HG02610 (cell line): ENCODE measurements around the gene DCAF11.

ENCODE experiments used
- ATAC-seq: cut with Tn5 transposase; IDR thresholded peaks from one replicate; pipeline ENCODE4 v1.9.1; 2021; ENCODE audit warnings: mild to moderate bottlenecking, moderate library complexity; ENCODE audit not compliant: unreplicated experiment

Gene DCAF11

DNA sequence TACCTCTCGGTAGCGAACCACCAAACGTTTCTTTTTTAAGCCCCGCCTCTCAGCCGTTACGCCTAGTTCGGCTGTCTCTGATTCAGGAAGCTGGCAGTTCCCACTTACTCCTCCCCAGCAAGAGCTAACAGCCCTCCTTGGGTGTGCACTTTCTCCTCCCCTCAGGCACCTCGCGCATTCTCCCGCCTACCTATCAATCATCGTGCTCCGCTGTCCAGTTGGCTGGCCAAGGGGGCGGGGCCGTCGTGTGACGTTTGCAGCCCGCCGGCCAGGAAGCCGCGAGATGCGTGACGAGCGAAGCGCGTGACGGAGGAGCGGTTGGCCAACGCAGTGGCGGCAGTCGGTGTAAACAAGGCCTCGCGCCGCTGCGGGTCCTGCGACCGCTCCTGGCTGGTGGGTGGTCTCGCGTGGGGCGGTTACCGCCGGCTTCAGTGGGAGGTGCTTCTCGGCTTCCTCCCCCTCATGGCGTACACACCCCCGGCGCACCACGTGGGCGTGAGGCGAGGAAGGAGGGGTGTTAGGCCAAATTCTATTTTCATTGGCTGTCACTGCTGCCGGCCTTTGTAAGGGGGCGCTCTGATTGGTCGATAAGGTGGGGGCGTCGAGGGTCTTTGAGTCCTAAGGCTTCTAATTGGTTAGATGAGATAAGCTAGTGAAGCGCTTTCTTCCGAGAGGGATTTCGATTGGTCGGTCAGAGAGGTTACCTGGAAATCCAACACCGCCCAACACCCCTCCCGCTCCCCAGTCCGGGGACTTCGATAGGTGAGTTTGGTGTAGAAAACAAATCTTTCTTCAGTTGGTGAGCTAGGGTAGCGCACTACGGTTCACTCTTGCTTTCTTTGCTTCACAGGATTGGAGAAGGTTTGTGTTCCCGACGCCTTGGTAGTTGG lies at the start of gene DCAF11, which contains the start of gene NRL:
TSS of gene DCAF11 (plus strand) at position 246 of the 890 bp plus-strand sequence. CDS start 818 bp downstream, outside the sequence.
TSS of gene NRL (minus strand) at position 418 of the 890 bp plus-strand sequence. CDS start 32,101 bp downstream, outside the sequence.
- peak; percentile 87 for ATAC-seq

DNA sequence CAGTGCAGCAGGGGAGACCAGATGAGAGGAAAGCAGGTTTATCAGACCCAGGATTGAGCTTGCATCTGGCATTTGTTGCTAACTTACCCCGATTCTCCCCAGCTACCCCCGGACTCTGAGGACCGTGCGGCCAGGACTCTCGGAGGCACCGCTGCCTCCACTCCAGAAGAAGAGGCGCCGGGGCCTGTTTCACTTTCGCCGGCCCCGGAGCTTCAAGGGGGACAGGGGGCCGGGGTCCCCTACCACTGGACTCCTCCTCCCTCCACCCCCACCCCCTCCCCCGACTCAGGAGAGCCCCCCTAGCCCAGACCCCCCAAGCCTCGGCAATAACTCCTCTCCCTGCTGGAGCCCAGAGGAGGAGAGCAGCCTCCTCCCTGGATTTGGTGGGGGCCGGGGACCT lies 49.7 kb upstream of the DCAF11 start:
- no peak for ATAC-seq

DNA sequence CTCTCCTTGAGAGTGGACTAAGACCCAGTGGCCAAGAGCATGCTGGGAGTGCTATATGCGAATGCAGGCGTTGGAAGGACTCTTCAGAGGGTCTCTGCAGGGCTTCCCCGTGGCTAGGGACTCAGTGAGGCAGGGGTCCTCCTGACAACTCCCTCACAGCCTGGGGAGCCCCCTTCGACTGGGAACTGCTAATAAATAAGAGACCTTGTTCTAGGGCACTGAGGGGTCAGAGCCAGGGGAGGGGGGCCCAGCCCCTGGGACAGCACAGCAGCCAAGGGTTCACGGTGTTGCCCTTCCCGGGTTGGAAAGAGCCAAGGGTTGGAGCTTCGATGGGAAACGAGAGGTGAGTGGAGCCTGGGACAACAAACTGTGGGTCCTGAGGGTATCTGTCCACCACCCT lies 49.2 kb upstream of the DCAF11 start:
- no peak for ATAC-seq

DNA sequence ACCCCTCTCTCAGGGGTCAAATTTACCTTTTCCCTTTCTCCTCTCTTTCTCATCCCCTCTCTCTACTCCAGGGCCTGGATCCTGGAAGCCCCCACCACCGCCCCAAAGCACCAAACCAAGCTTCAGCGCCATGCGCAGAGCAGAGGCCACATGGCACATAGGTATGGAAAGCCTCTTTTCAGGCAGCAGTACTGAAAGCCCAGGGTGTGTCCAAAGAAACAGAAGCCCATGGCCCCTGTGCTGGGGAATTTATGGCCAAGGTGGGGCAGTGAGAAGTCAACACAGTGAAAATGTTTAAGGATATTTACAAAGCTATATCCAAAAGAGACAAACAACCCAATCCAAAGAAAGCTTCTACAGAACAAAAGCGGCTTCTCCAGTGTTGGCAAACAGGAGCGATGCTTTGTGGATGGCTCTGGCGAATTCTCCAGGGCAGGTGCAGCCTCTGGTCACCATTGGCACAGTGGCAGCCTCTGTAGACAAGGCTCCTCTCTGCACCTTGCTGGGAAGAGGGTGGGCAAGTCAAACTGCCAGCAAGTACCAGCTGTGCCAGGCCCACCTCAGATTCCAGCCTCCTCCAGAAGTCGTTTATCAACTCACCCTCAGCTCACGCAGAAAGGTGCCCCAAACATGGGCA lies 48.0 kb upstream of the DCAF11 start:
- ATAC-seq: no peak

DNA sequence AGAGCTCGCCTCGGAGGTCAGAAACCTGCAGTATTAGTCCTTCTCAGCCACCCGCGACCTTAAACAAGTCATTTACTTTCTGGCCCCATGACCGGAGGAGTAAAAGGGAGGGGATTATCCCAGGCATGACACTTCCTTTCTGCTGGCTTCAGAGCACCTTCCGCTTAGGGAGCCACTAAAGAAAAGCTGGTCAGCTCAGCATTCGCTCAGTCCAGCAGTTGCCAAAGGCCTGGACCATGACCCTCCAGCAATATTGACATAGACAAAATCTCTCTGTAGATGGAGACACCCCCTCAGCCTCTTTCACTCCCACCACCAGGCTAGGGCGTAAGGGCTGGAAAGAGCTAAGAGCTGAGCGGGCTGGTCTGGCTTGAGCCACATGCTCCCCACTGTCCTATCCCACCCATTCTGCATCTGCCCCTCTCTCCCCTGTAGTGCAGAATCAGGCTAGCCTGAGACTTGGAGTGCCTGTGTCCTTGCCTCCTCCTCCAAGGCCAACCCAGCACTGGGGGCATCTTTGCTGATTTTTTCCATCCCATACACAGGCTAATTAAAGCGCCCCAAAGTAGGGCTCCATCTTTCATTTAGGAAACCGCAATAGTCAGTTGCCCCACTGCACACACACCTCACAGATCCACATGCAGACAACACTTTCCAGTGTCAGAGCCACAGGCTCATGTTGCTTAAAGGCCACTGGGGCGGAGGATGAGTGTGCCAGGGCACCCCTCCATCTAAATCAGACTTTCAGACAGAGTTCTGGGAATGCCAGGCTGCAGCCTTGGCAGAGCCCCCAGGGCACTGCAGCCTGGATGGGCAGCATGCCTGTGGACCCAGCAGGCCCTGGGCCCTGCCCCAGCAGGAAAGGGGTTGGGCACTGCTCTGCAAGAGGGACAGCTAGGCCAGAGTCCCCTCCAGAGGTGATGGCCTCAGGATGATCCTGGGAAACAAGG lies 47.2 kb upstream of the DCAF11 start:
- no peak for ATAC-seq

DNA sequence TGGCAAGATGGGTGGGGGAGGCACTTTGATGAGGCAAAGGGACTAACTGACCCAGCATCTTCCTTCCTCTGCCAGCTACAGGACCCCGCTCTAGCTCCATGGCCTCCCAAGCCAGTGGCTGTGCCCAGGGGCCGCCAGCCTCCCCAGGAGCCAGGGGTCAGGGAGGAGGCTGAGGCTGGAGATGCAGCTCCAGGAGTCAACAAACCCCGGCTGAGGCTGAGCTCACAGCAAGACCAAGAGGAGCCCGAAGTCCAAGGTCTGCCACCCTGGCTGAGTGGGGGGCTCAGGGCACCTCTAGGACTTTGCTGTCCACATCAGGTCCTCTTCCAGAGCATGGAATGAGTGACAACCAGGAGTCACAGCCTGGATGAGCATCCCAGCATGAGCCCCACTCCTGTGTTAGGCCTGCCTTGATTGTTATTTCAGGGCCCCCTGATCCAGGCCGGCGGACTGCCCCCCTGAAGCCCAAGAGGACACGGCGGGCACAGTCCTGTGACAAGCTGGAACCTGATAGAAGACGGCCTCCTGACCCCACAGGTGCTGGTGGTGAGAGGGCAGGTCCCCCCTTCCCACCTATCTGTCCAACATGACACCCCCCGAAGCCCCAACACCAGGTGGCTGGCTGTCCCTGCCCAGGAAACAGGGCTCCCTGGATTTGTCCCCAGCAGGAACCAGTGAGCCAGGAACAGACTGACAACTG lies 45.7 kb upstream of the DCAF11 start:
- no peak for ATAC-seq

DNA sequence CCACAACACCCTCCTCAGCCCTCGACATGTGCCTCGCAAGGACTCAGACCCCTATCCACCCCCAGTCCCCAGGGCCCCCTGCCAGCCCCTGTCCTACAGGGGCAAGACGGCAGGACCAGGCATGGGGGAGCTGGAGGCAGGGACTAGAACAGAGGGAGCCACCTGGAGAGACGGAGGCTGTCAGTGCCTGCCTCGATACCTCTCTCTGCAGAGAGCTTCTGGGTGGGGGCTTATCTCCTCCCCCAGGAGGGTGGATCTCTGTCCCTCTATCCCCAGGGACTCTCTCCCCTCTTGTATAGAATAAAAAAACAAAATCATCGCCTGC lies 45.2 kb upstream of the DCAF11 start:
- no peak for ATAC-seq

DNA sequence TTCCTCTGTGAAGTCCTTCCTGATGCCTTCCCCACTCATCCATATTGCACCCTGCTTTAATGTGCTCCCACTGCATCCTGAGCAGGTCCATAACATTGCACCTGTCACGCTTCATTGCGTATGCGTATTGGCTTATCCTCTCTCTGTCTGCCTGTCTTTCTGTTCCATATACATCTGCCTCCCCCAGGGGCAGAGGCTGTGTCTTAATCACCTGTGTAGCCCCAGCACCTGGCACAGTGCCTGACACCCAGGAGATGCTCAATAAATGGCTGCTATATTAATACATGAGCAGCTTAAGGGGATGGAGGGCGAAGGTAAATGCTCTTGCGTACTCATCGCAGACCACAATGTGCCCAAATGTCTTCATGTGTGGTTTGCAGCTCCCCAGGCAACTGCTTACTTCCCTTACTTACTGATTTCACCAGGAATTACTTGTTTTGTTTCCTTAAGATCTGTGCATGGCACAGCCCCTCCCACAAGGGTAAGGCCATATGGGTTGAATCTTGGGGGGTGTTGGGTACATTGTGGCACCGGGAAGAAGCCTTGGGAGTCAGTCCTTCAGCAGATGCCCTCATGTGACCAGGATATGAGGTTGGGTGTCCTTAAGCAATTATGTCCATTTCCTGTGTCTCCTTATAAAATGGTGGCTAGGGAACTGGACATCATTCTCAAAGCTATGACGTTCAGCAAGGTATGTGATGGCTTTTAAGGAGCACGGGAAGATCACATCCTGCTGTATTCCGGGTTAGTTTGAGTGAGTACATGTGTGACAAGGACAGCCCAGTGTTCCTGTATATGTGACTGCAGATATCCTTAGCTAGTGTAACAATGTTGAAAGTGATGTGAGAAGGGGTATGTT lies 44.1 kb upstream of the DCAF11 start:
- no peak for ATAC-seq

DNA sequence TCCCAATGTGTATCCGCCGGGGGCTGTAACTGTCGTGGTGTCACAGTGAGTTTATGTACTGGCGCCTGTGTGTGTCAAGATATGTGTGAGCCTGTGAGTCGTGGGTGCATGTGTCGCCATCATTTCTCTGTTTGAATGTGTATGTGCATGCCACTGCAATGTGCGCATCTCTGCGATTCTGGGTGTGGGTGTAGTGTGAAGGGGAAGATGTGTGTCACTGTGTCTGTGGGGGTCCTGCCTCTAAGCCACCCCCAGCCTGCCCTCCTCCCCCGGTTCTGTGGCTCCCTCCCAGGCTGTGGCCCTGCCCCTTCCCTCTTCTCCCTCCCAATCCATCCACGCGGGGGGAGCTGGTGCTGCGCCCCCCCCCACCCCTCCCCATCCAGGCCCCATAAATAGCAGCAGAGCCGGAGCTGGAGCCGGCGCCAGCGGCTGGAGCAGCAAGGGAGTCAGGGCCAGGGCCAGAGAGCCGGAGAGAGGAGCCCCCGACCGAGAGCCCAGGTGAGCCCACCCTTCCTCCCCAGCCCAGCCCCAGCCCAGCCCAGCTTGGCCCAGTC lies 43.4 kb upstream of the DCAF11 start, which contains the start of gene CPNE6:
TSS of gene CPNE6 (plus strand) at position 419 of the 554 bp plus-strand sequence. CDS start 1,375 bp downstream, outside the sequence.
- ATAC-seq: no peak

DNA sequence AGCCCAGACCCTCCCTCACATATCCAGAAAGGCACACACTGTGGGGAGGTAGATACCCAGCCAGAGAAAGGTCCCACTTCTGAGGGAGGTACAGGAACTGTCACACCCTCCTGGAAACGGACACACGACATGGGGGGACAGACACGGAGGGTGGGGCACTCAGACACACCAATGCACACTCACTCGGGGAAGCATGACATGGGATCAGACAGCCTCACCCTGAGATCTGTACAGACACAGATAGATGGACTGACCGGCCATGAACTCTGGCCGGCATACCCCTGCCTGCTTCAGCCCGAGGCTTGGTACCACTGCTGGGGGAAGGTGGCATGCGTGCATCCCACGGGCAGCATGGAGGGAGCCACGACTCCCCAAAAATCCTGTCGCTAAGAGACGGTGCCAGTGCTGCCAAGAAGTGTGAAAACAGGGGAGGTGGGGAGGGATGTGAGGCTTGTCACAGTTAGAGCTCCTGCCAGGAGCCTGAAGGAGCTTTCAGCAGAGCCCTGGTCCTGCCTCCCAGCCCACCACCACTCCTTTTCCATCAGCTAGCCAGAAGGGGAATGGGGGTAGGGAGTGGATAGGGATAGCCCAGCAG lies 42.6 kb upstream of the DCAF11 start:
- no peak for ATAC-seq

DNA sequence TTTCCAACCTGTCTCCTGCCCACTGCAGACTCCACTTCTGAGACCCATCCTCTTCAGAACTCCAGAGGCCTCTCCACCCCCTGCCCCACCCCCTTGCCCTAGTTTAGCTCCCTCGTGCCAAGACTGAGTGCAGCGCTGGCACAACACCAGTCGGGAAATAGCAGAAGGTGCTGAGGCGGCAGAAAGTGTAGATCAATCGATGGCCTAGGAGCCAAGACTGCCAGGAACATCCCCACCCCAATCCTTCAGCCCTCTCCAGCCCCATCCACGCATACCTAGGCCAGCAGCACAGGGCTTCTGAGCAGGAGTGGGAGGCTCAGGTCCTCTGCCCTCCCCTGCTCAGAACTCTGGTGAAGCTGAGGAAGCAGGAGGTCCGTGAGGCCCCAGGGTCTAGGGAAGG lies 42.1 kb upstream of the DCAF11 start:
- ATAC-seq: no peak

DNA sequence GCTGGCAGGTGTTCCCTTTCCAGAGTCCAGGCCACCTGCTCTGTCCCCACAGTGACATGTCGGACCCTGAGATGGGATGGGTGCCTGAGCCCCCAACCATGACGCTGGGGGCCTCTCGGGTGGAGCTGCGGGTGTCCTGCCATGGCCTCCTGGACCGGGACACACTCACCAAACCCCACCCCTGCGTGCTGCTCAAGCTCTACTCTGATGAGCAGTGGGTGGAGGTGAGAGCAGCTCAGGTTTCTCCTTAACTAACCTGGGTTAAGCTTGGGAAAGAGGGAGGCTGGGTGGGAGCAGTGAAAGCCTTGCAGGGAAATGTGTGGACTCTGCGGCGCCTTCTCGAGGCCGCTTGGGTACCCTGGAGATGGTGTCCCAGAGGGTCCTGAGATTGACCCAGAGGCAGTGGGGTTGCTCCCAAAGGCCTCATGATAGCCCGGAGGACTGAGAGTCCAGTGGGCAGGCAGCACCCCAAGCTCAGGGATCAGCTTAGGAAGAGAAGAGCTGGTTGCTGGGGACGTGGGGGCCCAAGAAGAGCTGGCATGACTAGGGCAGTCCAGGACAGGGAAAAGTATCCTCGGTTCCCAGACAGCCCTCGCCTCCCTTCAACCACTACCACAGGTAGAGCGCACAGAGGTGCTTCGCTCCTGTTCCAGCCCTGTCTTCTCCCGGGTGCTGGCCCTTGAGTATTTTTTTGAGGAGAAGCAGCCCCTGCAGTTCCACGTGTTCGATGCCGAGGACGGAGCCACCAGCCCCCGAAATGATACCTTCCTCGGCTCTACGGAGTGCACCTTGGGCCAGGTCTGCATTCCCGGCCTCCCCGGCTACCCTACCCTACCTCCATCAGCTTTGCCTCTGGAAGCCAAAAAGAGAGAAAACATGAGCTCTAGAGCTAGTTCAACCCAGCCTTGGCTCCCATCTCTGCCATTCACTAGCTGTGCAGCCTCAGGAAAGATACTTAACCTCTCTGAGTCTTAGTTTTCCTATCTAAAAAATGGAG lies 41.4 kb upstream of the DCAF11 start:
- ATAC-seq: no peak

DNA sequence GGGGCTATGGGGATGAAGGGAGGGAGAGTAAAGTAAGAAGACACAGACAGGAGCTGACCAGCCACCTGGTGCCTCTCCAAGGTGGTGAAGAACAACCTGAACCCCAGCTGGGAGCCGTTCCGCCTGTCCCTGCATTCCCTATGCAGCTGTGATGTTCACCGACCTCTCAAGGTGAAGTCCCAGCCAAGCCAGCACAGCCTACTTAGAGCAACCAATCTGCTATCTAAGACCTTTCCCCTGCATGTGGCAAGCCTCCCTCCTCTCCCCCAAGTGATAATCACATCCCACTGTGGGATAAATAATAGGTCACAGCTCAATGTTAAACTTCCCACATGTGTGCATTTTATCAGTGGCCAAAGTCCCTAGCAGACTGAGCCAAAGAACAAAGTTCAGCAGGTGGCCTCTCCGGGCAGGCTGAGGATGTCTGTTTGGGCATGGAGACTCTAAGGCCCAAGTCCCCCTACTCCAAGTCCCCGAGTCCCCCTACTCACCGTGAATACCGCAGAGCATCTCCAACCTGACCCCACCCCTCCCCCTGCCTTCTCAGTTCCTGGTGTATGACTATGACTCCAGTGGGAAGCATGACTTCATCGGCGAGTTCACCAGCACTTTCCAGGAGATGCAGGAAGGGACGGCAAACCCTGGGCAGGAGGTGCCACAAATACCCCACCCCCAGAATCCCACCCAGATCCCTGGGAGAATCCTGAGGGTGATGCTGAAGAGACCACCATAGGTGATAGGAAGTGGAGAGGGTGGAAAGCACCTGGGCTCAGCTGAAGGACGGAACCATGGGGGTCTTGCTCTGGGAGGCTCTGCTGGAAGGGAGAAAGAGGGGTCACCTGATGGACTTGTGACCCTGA lies 39.7 kb upstream of the DCAF11 start:
- no peak for ATAC-seq

DNA sequence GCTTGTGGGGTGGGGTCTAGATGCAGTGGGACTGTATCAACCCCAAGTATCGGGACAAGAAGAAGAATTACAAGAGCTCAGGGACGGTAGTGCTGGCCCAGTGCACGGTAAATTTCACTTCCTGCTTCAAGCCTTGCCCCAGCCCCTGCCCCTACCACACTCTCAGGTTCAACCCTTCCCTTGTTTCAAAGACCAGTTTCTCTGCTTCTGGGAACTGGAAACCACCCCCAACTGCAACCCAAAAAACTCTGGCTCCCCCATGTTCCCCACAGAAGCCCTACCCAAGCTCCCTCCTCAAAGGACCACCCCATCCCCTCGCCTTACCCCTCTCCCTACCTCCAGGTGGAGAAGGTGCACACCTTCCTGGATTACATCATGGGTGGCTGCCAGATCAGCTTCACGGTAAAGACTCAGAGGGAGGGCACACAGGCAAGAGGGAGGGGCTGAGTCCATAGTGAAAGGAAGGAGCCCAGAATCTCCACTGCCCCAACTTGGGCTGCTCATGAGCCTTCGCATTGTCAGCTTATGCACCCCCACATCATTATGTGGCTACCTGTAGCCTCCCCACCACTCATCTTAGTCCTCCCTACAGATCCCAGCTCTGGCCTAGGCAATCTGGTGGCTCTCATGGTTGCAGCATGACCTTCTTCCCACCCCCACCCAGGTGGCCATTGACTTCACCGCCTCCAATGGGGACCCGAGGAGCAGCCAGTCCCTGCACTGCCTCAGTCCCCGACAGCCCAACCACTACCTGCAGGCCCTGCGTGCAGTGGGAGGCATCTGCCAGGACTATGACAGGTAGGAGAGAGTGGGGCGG lies 38.9 kb upstream of the DCAF11 start:
- ATAC-seq: no peak

DNA sequence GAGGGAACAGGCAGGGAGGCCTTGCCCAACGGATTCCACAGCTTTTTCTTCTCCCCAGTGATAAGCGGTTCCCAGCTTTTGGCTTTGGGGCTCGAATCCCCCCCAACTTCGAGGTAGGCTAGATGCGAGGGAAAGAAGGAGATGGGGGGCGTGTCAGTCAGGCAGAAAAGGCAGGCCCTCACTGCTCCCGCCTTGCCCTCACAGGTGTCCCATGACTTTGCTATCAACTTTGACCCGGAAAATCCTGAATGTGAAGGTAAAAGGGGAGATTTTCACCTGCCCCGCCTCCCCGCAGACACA lies 38.3 kb upstream of the DCAF11 start:
- no peak for ATAC-seq

DNA sequence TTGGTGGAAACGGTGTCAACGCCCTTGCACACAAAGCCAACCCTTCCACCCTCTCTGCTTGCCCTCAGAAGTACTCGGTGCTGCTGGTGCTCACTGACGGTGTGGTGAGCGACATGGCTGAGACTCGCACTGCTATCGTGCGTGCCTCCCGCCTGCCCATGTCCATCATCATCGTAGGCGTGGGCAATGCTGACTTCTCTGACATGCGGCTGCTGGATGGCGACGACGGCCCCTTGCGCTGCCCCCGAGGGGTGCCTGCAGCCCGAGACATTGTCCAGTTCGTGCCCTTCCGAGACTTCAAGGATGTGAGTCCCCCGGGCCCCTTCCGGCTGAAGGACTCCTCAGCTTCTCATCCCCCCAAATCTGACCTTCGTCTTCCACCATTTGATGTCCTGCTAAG lies 37.5 kb upstream of the DCAF11 start:
- ATAC-seq: no peak
